Stimulated activated CD4-positive, alpha-beta T cell treated with anti-CD3 and anti-CD28 coated beads, Interleukin-15, amount 100 ng/mL, for 48 hours (primary cell): ENCODE data around the gene SGPL1.

Experiments
- DNase-seq, 2 donors: peaks; one replicate each; pipeline ENCODE4 v3.0.0-alpha.2; 2020; ENCODE audit warnings: low read depth in 2 of 2

The SGPL1 gene

DNA sequence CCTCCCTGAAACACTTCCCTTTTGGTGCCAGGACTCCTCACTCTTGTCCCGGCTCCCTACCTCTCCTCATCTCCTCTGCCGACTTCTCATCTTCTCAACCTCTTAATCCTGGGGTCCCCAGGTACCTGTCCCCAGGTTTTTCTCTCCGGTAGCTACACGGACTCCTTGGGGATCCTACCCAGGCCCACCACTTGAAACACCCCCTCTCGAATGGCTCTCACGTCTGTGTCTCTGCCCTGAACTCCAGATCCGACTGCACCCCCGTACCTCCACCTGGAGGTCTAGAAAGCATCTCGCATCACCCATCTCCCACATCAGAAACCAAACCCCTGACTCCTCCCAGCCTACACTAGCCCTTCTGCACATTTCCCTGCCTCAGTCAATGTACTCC, 35.4 kb upstream of the SGPL1 start:
- DNase-seq: no peak

- no peak for DNase-seq
Observed at GRCh38 chr10:70780772-70781171, 35.0 kb upstream of the SGPL1 start.

DNA sequence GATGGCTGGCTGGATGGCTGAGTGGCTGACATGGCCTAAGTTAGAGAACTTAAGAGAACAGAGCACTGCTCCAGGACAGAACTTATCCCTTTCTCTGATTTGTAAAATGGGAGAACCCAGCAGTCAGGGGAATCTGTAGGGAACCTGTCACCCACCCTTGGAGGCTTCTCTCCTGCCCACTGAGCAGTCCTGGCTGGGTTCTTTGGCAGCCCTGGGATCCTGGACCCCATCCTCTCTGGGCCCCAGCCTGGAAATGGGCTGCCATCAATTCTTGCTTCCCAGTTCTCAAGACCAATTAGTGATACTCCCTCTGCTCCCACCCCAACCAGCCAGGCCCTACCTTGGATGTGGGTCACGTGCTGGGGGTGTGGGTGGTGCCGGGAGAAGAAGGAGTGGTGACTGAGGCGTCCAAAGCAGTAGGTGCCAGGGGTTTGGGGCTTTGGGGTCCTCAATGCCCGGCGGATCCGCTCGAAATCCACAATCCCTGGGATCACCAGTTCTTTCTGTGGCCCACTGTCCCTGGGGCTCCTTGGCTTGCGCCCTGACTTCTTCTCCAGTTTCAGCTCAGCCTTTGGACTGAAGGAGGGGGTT, 34.2 kb upstream of the SGPL1 start:
- no peak for DNase-seq

GRCh38 chr10:70782086-70782745, 33.5 kb upstream of the SGPL1 start:
- no peak for DNase-seq

GRCh38 chr10:70782746-70783680, 32.7 kb upstream of the SGPL1 start:
- no peak for DNase-seq

DNA sequence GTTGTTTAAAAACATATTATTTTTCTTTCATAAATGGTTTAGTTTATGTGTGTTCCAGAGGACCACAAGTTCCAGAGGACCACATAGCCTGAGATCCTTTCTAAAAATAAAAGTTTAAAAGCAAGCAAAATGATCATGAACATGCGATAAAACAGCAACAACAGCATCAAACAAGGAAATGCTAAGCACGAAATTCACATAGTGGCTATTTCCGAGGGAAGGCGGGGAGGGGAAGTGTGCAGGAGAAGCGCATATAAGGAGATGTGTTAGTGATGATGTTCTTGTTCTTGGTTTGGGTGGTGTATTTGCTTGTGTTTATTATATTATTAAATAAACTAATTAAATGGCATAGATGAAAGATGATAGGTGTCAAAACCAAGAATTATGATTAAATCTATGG, 31.7 kb upstream of the SGPL1 start:
- no peak for DNase-seq

GRCh38 chr10:70784471-70784870, 31.3 kb upstream of the SGPL1 start:
- no peak for DNase-seq

GRCh38 chr10:70785190-70785589, 30.6 kb upstream of the SGPL1 start, which contains the start of gene TBATA:
TSS of gene TBATA (minus strand) at chr10:70785377. CDS start at chr10:70783379, 1,998 bp downstream.
- no peak for DNase-seq

- peak in 1 of 2 donors; percentile 3 for DNase-seq
Observed at GRCh38 chr10:70786799-70787415, 28.8 kb upstream of the SGPL1 start.

DNA sequence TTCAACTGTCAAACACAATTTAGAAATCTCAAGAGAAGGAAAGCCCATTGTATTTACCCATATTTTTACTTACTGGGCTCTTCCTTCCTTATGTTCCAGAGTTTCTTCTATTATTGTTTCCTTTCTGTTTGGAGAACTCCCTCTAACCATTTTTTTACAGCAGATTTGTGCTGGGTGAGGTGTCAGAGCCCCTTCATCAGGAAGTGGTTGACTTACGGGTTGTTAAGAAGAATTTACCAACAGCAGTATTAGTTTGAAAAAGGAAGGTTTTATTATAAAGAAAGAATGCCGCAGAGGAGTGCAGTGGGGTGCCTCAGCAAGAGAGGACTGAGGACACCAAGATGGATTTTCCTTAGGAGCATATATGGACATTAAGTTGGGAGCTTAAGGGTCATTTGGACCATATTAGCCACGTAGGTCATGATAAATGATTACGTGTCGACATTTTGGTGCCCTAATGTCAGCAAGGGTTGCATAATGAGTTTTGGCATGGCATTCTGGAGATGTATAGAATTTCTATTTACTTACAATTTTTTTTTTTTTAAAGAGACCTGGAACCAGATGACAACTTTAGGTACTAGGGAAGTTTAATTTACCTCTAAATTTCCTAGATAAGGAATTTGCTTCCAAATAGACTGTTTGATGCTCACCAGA, 24.2 kb upstream of the SGPL1 start:
- DNase-seq: no peak

DNA sequence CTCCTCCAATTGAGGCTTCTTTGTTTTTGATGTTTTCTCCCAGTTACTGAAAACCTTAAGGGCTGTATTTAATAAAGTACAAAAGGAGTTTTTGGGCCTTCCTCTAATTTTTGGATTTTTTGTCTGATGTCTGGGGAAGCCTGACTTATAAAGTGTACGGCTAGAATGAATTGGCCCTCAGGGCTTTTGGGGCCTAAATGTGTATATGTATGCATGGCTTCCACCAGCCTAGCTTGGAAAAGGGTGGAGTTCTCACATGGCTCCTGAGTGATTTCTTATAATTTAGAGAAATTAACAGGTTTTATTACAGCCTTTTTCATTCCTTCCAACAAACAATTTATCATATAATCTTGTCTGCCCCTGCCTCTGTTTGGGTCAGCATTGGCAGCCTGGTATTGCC, 20.1 kb upstream of the SGPL1 start:
- no peak for DNase-seq

DNA sequence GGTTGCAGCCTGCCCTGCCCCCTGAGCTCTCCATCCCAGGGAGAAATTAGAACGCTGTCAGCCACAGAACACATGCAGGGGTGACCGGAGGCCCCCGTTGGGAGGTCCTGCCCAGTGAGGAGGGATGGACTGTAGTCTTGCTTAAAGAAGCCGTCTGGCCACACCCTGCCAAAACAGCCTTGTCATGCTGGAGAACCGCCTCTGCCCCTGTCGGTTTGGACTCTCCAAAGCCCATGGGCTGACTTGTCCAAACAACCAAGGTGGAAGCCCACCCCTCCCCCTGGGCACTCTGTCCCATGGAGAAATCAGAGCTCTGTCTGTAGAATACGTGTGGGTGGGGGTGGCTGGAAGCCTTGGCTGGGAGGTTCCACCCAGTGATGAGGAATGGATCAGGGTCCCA, 17.9 kb upstream of the SGPL1 start:
- DNase-seq: no peak

- DNase-seq: no peak
Observed at GRCh38 chr10:70799124-70799523, 16.6 kb upstream of the SGPL1 start.

GRCh38 chr10:70801854-70802253, 13.9 kb upstream of the SGPL1 start:
- no peak for DNase-seq

GRCh38 chr10:70803775-70804420, 11.8 kb upstream of the SGPL1 start:
- DNase-seq: no peak

DNA sequence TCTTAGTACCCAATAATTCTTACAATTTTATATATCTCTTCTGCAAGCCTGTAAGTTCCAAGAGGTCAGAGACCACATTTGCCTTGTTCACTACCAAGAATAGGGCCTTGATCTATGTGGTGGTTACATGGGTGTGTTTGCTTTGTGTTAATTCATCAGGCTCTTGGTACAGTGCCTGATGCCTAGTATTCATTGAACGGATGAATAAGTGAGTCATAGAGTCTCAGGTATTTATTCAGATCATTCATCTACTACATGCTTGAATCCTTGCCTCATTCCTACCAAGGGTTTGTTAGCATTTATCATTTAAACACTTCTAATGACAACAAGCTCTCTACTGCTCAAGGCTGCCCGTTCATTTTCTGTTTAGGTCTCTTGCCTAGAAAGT, 11.3 kb upstream of the SGPL1 start:
- no peak for DNase-seq

DNA sequence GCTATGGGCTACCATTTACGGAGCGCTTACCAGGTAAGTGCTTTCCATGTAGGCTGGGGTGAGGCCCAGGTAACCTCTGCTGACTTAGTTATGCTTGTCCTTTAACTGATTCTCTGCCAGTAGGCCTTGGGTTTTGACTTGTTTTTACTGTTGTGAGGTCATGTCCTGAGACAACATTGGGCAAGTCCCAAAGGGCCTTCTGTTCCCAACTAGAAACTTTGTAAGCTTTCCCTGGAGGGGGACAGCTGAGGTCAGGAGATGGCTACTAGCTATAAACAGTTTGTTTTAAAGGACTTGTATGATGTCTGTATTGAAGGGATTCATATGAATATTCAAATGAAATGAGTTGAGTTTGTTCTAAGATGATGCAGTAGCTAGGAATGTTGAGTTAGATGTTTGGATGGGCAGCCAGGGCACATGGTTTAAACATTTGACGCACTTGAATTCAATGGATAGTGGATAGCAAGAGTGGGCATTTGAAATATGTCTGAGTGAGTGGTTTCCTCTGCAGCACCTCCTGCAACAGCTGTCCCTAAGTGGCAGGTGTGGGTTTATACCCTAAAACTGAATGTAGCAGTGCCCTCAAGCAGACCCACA, 10.0 kb upstream of the SGPL1 start:
- DNase-seq: no peak

DNA sequence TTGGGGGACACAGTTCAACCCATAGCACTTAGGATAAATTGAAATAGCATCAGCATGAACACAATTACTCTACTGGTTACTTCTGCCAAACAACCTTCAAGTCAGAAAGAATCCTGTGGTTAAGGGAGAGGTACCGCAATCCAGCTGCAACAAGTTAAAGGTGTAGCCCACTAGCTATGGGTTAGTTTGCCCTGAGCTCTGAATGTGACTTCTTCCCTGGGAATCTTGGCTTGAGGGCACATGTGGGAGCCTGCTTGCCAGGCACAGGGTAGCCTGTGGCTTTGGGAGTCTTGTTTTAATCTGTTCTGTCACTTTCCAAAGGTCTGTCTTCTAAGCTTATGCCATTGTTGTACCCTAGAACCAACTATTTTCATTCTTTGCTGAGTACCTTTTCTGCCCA, 8.9 kb upstream of the SGPL1 start:
- DNase-seq: no peak

GRCh38 chr10:70807556-70807955, 8.2 kb upstream of the SGPL1 start:
- DNase-seq: no peak

DNA sequence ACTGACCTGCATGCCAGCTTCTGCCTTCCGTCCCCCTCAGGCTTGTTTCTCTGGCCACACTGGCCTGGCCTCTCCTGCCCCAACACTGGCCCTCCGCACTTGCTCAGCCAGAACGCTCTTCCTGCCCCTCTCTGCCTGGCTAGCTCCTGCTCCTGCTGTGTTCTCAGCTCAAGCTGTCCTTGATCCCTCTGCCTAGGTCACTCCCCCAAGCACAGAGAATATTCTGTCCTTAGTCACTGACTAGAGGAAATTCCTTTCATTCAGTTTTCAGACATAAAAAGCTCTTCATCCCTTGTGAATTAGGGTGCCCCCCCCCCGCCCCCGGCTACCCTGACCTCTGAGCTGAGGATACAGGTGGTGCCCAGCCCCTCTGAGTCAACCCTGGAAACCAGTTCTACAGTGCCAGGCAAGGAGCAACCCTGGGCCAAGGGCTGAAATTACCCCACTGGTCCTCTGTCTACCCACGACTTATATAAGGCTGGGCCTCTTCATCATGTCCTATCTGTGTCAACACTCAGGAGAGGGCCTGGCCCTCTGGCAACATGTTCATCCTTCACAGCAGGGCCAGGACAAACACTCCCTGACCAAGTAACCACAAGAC, 6.6 kb upstream of the SGPL1 start:
- DNase-seq: no peak
